ENCODE data around the gene ULBP3. TPM values are rescaled to one million over a fixed set of nuclear protein-coding genes. Genes with fewer than 3 reads are reported as not detected.

The ULBP3 gene
- total RNA-seq, 1 donor from 2014 or later, result 12.4 TPM

- Mint-ChIP-seq H3K4me1 (ENCODE audit: unreplicated experiment) (no peaks in the 10 kb centered on the region), H3K9me3 (peaks cover 19% of the 10 kb centered on the region), H3K4me3 (no peak overlapping the region), H3K27me3 (peaks cover 51% of the 10 kb centered on the region), H3K36me3 (peaks cover 5% of the 10 kb centered on the region), H3K27ac (no peak overlapping the region)
- no peak for TF ChIP-seq CTCF (conservative IDR thresholded peaks at IDR 0.05)
- no peak for DNase-seq (ENCODE audit: extremely low spot score, unreplicated experiment)
These were observed 11.4 kb downstream of the ULBP3 start for GRCh38 chr6:150057501-150057951.

- DNase-seq (ENCODE audit: extremely low spot score, unreplicated experiment), result no peak
- peaks cover under 1% of the 10 kb centered on the region for H3K36me3 Mint-ChIP-seq
- no peak overlapping the region for H3K27ac Mint-ChIP-seq
- no peaks in the 10 kb centered on the region for H3K4me1 Mint-ChIP-seq (ENCODE audit: unreplicated experiment)
- TF ChIP-seq CTCF (conservative IDR thresholded peaks at IDR 0.05), result no peak
- peaks cover 19% of the 10 kb centered on the region for H3K9me3 Mint-ChIP-seq
- peaks cover 57% of the 10 kb centered on the region for H3K27me3 Mint-ChIP-seq
- no peak overlapping the region for H3K4me3 Mint-ChIP-seq
These were observed 12.0 kb downstream of the ULBP3 start for GRCh38 chr6:150056916-150057315.

DNA sequence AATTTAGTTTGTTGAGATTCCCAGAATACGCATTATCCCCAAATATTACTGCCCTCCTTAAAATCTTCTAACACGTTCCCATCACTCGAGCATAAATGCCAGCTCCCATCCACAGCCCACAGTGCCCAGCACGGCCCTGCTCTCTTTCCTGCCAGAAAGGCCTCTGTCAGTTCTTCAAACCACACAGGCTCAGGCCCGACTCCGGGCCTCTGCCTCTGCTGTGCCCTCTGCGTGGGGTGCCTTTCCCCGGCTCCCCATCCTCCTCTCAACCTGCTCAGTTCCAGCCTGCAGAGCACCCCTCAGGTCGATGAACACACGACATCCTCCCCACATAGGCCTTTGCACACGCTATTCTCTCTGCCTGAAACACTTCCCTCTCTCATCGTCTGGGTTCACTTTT lies 12.8 kb downstream of the ULBP3 start:
- no peak for DNase-seq (ENCODE audit: extremely low spot score, unreplicated experiment)
- Mint-ChIP-seq H3K27ac (no peak overlapping the region), H3K4me3 (no peak overlapping the region), H3K9me3 (peaks cover 19% of the 10 kb centered on the region), H3K4me1 (ENCODE audit: unreplicated experiment) (no peaks in the 10 kb centered on the region), H3K27me3 (peaks cover 62% of the 10 kb centered on the region), H3K36me3 (no peaks in the 10 kb centered on the region)
- no peak for TF ChIP-seq CTCF (conservative IDR thresholded peaks at IDR 0.05)

- H3K36me3 Mint-ChIP-seq, result no peaks in the 10 kb centered on the region
- TF ChIP-seq CTCF (conservative IDR thresholded peaks at IDR 0.05), result no peak
- H3K9me3 Mint-ChIP-seq, result peaks cover 19% of the 10 kb centered on the region
- H3K27ac Mint-ChIP-seq, result no peak overlapping the region
- H3K27me3 Mint-ChIP-seq, result peaks cover 68% of the 10 kb centered on the region
- no peak overlapping the region for H3K4me3 Mint-ChIP-seq
- no peak for DNase-seq (ENCODE audit: extremely low spot score, unreplicated experiment)
- H3K4me1 Mint-ChIP-seq (ENCODE audit: unreplicated experiment), result no peaks in the 10 kb centered on the region
These were observed 13.8 kb downstream of the ULBP3 start for GRCh38 chr6:150055131-150055530.

DNA sequence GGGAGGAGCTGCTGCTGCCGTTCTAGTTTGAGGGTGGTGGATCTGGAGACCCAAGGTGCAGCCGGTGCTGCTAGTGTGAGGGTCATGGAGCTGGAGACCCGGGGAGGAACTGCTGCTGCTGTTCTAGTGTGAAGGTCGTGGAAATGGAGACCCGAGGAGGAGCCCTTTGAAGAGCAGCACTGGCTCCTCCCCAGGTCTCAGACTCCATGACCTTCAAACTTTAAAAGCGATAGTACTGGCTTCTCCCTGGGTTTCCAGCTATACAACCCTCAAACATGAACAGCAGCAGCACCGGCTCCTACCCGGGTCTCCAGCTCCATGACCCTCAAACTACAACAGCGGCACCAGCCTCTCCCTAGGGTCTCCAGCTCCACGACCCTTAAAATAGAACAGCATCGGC lies 15.5 kb downstream of the ULBP3 start:
- no peaks in the 10 kb centered on the region for H3K4me1 Mint-ChIP-seq (ENCODE audit: unreplicated experiment)
- no peaks in the 10 kb centered on the region for H3K36me3 Mint-ChIP-seq
- H3K27me3 Mint-ChIP-seq, result peaks cover 66% of the 10 kb centered on the region
- H3K4me3 Mint-ChIP-seq, result no peak overlapping the region
- no peak overlapping the region for H3K27ac Mint-ChIP-seq
- peaks cover 19% of the 10 kb centered on the region for H3K9me3 Mint-ChIP-seq
- TF ChIP-seq CTCF (conservative IDR thresholded peaks at IDR 0.05), result no peak
- DNase-seq (ENCODE audit: extremely low spot score, unreplicated experiment), result no peak

DNA sequence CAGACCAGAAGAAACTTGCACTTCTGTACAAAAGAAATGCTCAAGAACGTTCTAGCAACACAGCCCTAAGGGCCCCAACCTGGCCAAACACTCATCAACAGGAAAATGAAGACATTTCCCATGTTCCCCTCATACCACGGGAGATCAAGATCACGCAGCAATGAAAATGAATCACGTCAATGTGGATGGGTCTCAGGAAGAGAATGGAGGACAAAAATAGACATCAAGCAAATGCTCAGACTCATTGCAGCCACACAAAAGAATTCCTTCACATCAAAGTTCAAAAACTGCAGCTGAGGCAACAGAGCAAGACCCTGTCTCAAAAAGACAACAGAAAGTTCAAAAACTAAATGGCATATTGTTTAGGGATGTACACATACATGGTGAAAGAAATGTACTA lies 18.1 kb downstream of the ULBP3 start:
- H3K4me1 Mint-ChIP-seq (ENCODE audit: unreplicated experiment), result no peaks in the 10 kb centered on the region
- H3K4me3 Mint-ChIP-seq, result no peak overlapping the region
- H3K27ac Mint-ChIP-seq, result no peak overlapping the region
- no peak for TF ChIP-seq CTCF (conservative IDR thresholded peaks at IDR 0.05)
- peaks cover 63% of the 10 kb centered on the region for H3K27me3 Mint-ChIP-seq
- no peak for DNase-seq (ENCODE audit: extremely low spot score, unreplicated experiment)
- H3K36me3 Mint-ChIP-seq, result no peaks in the 10 kb centered on the region
- H3K9me3 Mint-ChIP-seq, result peaks cover 19% of the 10 kb centered on the region

All from type B pancreatic cell (in vitro differentiated cells).